Measurements from ENCODE around the gene FLACC1. TPM values are rescaled to one million over a fixed set of nuclear protein-coding genes. Genes with fewer than 3 reads are reported as not detected.
"Not testable (repeated sequence)": the region's sequence is repeated elsewhere in the genome, so short reads cannot be mapped to it uniquely, and the experiment has no call there.

The FLACC1 gene
- polyA plus RNA-seq, 1 donor (not counting 4 experiments of a cell fraction or from before 2014, with no cell fraction given) = 0.43 TPM

GRCh38 chr2:201290457-201291148 lies 66.5 kb downstream of the FLACC1 start:
- dilution Hi-C loops (cut with MboI; ENCODE audit: extremely low pct_ligation_motif_present, low sequenced_read_pairs); H3K9me1 ChIP-seq (ENCODE audit: control insufficient read depth, extremely low read depth, insufficient read depth, low read length); H3K4me2 ChIP-seq (ENCODE audit: control insufficient read depth, extremely low read depth, insufficient read depth, low read depth, low read length); H3K27me3 ChIP-seq (ENCODE audit: control insufficient read depth, extremely low read depth, insufficient read depth, low read length); H3K4me1 ChIP-seq (ENCODE audit: control insufficient read depth, extremely low read depth, insufficient read depth, low read length); H3K27ac ChIP-seq (ENCODE audit: control insufficient read depth, insufficient read depth, low read length); FAIRE-seq; H3K36me3 ChIP-seq (ENCODE audit: control insufficient read depth in 2 of 2, extremely low read depth in 1 of 2, insufficient read depth in 2 of 2, low read length in 2 of 2); DNase-seq (ENCODE audit: low read depth, low spot score); H2AFZ ChIP-seq (ENCODE audit: control insufficient read depth, low read length); H3K4me3 ChIP-seq (ENCODE audit: control insufficient read depth in 2 of 3, extremely low read depth in 1 of 3, insufficient read depth in 2 of 3, low read depth in 1 of 3, low read length in 3 of 3); H3K79me2 ChIP-seq (ENCODE audit: control insufficient read depth, insufficient read depth, low read length); H3K9me3 ChIP-seq (ENCODE audit: control insufficient read depth, low read depth, low read length); H4K20me1 ChIP-seq (ENCODE audit: control insufficient read depth, extremely low read depth, insufficient read depth, low read length); H3K9ac ChIP-seq (ENCODE audit: control insufficient read depth, extremely low read depth, insufficient read depth, low read length): not testable (repeated sequence)

DNA sequence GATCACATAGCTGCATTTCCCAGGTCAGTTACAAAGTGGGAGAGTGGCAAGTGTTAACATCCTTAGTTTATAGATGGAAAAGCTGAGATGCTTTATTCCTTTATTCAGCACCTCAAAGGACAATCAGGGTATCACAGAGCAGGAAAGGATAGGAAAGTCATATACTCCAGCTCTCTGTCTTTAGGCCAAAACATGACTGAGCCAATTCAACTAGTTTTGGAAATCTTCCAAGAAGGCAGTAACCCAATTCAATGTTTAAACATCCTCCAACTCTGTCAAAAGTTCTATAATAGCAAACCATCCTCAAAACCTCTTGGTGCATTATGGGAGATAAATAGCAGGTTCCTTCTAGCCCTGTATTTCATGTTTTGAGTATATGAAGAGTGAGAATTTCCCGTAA lies 71.6 kb downstream of the FLACC1 start:
- FAIRE-seq = no peak
- DNase-seq (ENCODE audit: low read depth, low spot score) = no peak
- dilution Hi-C loops (cut with MboI; ENCODE audit: extremely low pct_ligation_motif_present, low sequenced_read_pairs) = no loop called here

More for the DNA sequence above, 71.6 kb downstream of the FLACC1 start:
- Histone ChIP-seq H3K9ac (ENCODE audit: control insufficient read depth, extremely low read depth, insufficient read depth, low read length) (no peak overlapping the region), H3K4me1 (ENCODE audit: control insufficient read depth, extremely low read depth, insufficient read depth, low read length) (no peaks in the 10 kb centered on the region), H2AFZ (ENCODE audit: control insufficient read depth, low read length) (no peak overlapping the region), H3K9me3 (ENCODE audit: control insufficient read depth, low read depth, low read length) (no peaks in the 10 kb centered on the region), H3K36me3 (ENCODE audit: control insufficient read depth in 2 of 2, extremely low read depth in 1 of 2, insufficient read depth in 2 of 2, low read length in 2 of 2) (peaks cover 4 to 8% of the 10 kb centered on the region in 2 experiments), H3K27ac (ENCODE audit: control insufficient read depth, insufficient read depth, low read length) (no peak overlapping the region), H3K4me2 (ENCODE audit: control insufficient read depth, extremely low read depth, insufficient read depth, low read depth, low read length) (no peak overlapping the region), H3K4me3 (ENCODE audit: control insufficient read depth in 2 of 3, extremely low read depth in 1 of 3, insufficient read depth in 2 of 3, low read depth in 1 of 3, low read length in 3 of 3) (no peak overlapping the region), H4K20me1 (ENCODE audit: control insufficient read depth, extremely low read depth, insufficient read depth, low read length) (no peaks in the 10 kb centered on the region), H3K79me2 (ENCODE audit: control insufficient read depth, insufficient read depth, low read length) (no peaks in the 10 kb centered on the region), H3K27me3 (ENCODE audit: control insufficient read depth, extremely low read depth, insufficient read depth, low read length) (no peaks in the 10 kb centered on the region), H3K9me1 (ENCODE audit: control insufficient read depth, extremely low read depth, insufficient read depth, low read length) (no peaks in the 10 kb centered on the region)
- TF ChIP-seq EZH2 (IDR thresholded peaks at IDR 0.05; ENCODE audit: low read length) (no peak), CTCF (optimal IDR thresholded peaks at IDR 0.05 in 1 of 3, IDR thresholded peaks at IDR 0.05 in 1 of 3, conservative IDR thresholded peaks at IDR 0.05 in 1 of 3; ENCODE audit: extremely low read depth in 1 of 3, insufficient read depth in 2 of 3, low read length in 3 of 3) (no peak)

Measured in keratinocyte (primary cell).